IgD-negative memory B cell (primary cell): ENCODE measurements around the gene FOXO6. TPM values are rescaled to one million over a fixed set of nuclear protein-coding genes. Genes with fewer than 3 reads are reported as not detected.

Experiments used
- H3K27ac Mint-ChIP-seq, 3 donors: one replicate each; pipeline ENCODE4 v1.8.0; 2020 to 2022; ENCODE audit warnings: mild to moderate bottlenecking in 3 of 3, mixed read lengths in 3 of 3, moderate library complexity in 1 of 3
- H3K27me3 Mint-ChIP-seq: one replicate; pipeline ENCODE4 v1.8.0; 2021; ENCODE audit warnings: mixed read lengths
- H3K36me3 Mint-ChIP-seq: one replicate; pipeline ENCODE4 v1.8.0; 2020; ENCODE audit warnings: mild to moderate bottlenecking, mixed read lengths
- H3K4me1 Mint-ChIP-seq, 3 donors: one replicate each; pipeline ENCODE4 v1.8.0; 2020 to 2022; ENCODE audit warnings: mixed read lengths in 3 of 3, mild to moderate bottlenecking in 1 of 3
- H3K4me3 Mint-ChIP-seq, 4 donors: one replicate each; pipeline ENCODE4 v1.8.0; 2020 to 2022; ENCODE audit warnings: mild to moderate bottlenecking in 4 of 4, mixed read lengths in 4 of 4, moderate library complexity in 3 of 4
- H3K9me3 Mint-ChIP-seq, 3 donors: one replicate each; pipeline ENCODE4 v1.8.0; 2020 to 2021; ENCODE audit warnings: mixed read lengths in 3 of 3, mild to moderate bottlenecking in 1 of 3
- polyA plus RNA-seq: library from polyadenylated mRNA; unstranded; fragments of 300-500 nt; fragmentation: Illumina TruSeq; gene quantifications from one replicate; pipeline ENCODE4 v1.2.3, GENCODE V29; 2021

Gene FOXO6
- polyA plus RNA-seq, 1 donor from 2014 or later: not detected

GRCh38 chr1:41404308-41404761 is 43.1 kb downstream of the FOXO6 start:
- H3K36me3 Mint-ChIP-seq: no peaks in the 10 kb centered on the region
- H3K27ac Mint-ChIP-seq: no peak overlapping the region
- no peak overlapping the region for H3K4me3 Mint-ChIP-seq
- peaks cover 0 to 9% (median 0%) of the 10 kb centered on the region in 3 donors for H3K9me3 Mint-ChIP-seq
- H3K27me3 Mint-ChIP-seq: peaks cover 41% of the 10 kb centered on the region
- H3K4me1 Mint-ChIP-seq: peaks cover 0 to 2% (median 0%) of the 10 kb centered on the region in 3 donors

- Mint-ChIP-seq H3K4me1 (peaks cover 0 to 2% (median 0%) of the 10 kb centered on the region in 3 donors), H3K4me3 (no peak overlapping the region), H3K9me3 (peaks cover 0 to 3% (median 0%) of the 10 kb centered on the region in 3 donors), H3K27me3 (peaks cover 40% of the 10 kb centered on the region), H3K36me3 (no peaks in the 10 kb centered on the region), H3K27ac (no peak overlapping the region)
These were observed 46.5 kb downstream of the FOXO6 start for GRCh38 chr1:41407664-41408252.

- Mint-ChIP-seq H3K9me3 (peaks cover 0 to 3% (median 0%) of the 10 kb centered on the region in 3 donors), H3K4me3 (no peak overlapping the region), H3K36me3 (no peaks in the 10 kb centered on the region), H3K27ac (no peak overlapping the region), H3K27me3 (peaks cover 33% of the 10 kb centered on the region), H3K4me1 (peaks cover 0 to 2% (median 0%) of the 10 kb centered on the region in 3 donors)
These were observed 47.5 kb downstream of the FOXO6 start for GRCh38 chr1:41408691-41409090.

DNA sequence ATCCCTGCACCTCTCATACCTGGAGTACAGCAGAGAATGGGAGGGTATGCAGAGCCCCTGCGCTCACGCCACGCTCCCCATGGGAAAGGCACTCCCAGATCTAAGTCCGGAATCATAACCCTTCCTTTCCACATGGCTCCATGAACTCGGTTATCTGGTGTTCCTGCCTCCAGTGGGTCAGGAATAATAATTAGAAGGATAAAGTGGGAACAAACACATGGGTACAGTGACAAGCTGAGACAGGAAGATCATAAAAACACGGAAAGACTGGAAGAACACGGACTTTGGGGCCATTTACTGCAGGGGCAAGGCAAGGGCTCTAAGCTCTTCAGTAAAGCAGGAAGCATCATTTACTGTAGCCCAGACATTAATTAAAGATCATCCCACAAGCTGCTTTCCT is 48.6 kb downstream of the FOXO6 start:
- peaks cover 26% of the 10 kb centered on the region for H3K27me3 Mint-ChIP-seq
- H3K4me3 Mint-ChIP-seq: no peak overlapping the region
- no peak overlapping the region for H3K27ac Mint-ChIP-seq
- H3K36me3 Mint-ChIP-seq: no peaks in the 10 kb centered on the region
- peaks cover 0 to 3% (median 0%) of the 10 kb centered on the region in 3 donors for H3K9me3 Mint-ChIP-seq
- H3K4me1 Mint-ChIP-seq: peaks cover 0 to 2% (median 0%) of the 10 kb centered on the region in 3 donors

- H3K36me3 Mint-ChIP-seq: no peaks in the 10 kb centered on the region
- no peak overlapping the region for H3K4me3 Mint-ChIP-seq
- no peak overlapping the region for H3K27ac Mint-ChIP-seq
- peaks cover 26% of the 10 kb centered on the region for H3K27me3 Mint-ChIP-seq
- H3K9me3 Mint-ChIP-seq: peaks cover 0 to 3% (median 0%) of the 10 kb centered on the region in 3 donors
- no peaks in the 10 kb centered on the region for H3K4me1 Mint-ChIP-seq
These were observed 49.2 kb downstream of the FOXO6 start for GRCh38 chr1:41410462-41410861.

- no peak overlapping the region for H3K27ac Mint-ChIP-seq
- peaks cover 24% of the 10 kb centered on the region for H3K27me3 Mint-ChIP-seq
- no peak overlapping the region for H3K4me3 Mint-ChIP-seq
- no peaks in the 10 kb centered on the region for H3K36me3 Mint-ChIP-seq
- no peaks in the 10 kb centered on the region for H3K4me1 Mint-ChIP-seq
- H3K9me3 Mint-ChIP-seq: peaks cover 0 to 3% (median 0%) of the 10 kb centered on the region in 3 donors
These were observed 50.0 kb downstream of the FOXO6 start for GRCh38 chr1:41411229-41411628.

GRCh38 chr1:41412748-41413147 is 51.5 kb downstream of the FOXO6 start:
- Mint-ChIP-seq H3K27ac (no peak overlapping the region), H3K9me3 (peaks cover 0 to 3% (median 0%) of the 10 kb centered on the region in 3 donors), H3K27me3 (peaks cover 18% of the 10 kb centered on the region), H3K4me1 (peaks cover 0 to 3% (median 0%) of the 10 kb centered on the region in 3 donors), H3K4me3 (no peak overlapping the region), H3K36me3 (peaks cover 2% of the 10 kb centered on the region)

DNA sequence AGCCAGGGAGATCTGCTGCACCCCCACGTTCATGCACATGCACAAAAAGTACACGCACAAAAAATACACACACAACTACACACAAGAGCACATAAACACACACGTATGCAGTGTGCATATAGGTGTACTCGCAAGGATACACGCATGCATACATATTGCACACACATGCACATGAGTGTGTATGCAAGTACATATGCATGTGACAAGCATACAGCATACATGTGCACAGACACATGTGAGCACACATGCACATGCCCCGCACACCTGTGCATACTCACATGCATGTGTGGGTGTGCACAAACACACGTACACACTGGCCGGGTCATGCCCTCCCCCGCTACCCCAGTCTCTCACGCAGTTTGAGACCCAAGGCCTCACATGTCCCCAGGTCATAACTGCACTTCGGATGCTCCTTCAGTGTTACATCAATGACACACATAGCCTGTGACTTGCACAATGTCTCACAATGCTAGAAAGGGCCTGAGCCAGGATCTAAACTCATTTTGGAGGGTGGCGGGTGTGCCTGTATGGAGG is 52.6 kb downstream of the FOXO6 start:
- Mint-ChIP-seq H3K27ac (peak overlapping the region in 1 of 3 donors; percentile 70), H3K4me3 (no peak overlapping the region)

DNA sequence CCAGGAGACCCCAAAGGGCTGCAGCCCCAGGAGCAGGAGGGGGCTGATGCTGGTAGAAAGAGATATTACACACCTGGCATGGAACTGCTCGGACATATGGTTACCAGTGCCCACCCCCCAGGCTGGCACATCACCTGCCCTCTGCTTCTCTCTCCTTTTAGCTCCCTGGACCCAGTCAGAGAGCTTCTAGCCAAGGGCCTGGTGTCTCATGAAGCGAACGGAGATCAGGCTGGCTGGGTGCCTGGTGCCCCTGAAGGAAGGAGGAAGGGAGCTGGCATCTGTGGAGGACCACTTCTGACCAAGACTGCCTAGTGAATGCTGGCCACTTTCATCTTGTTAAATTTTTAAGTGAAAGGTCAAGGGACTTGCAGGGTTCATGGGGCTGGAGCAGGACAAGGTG is 53.1 kb downstream of the FOXO6 start:
- peaks cover 0 to 3% (median 0%) of the 10 kb centered on the region in 3 donors for H3K4me1 Mint-ChIP-seq
- H3K27me3 Mint-ChIP-seq: peaks cover 8% of the 10 kb centered on the region
- H3K36me3 Mint-ChIP-seq: peaks cover 2% of the 10 kb centered on the region
- peaks cover 0 to 3% (median 0%) of the 10 kb centered on the region in 3 donors for H3K9me3 Mint-ChIP-seq
- peak overlapping the region in 1 of 3 donors; percentile 70 for H3K27ac Mint-ChIP-seq
- H3K4me3 Mint-ChIP-seq: no peak overlapping the region

More for the DNA sequence above, 52.6 kb downstream of the FOXO6 start:
- Mint-ChIP-seq H3K4me1 (peaks cover 0 to 3% (median 0%) of the 10 kb centered on the region in 3 donors), H3K27me3 (peaks cover 13% of the 10 kb centered on the region), H3K9me3 (peaks cover 0 to 3% (median 0%) of the 10 kb centered on the region in 3 donors), H3K36me3 (peaks cover 2% of the 10 kb centered on the region)

DNA sequence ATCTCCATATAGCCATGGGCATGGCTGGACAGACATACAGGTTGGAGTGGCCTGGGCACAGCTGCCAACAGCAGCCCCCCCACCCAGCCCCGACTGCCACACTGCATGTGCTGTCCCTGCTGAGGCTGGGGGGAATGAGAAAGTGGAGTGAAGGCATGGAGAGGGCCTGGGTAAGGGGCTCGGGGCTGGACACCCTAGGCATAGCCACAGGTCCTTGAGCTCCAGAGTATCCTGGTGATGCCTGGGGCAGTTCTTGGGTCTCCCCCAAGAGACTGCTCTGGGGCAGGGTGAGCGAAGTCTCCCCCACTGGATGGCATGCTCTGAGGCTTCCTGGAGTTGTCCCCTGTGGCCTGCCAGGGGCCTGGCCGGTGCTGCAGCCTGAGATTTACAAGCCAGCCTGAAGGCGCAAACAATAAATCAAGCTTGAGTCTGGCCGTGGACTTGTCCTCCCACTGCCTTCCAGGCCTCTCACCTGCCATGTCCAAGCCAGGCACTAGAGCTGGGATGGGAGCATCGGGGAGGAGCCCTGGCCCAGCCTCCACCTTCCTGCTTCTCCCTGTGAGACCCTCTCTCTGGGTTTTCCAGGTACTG is 53.6 kb downstream of the FOXO6 start:
- Mint-ChIP-seq H3K4me3 (no peak overlapping the region), H3K27ac (no peak overlapping the region), H3K4me1 (peaks cover 0 to 3% (median 0%) of the 10 kb centered on the region in 3 donors), H3K27me3 (peaks cover 8% of the 10 kb centered on the region), H3K36me3 (peaks cover 2% of the 10 kb centered on the region), H3K9me3 (peaks cover 0 to 3% (median 0%) of the 10 kb centered on the region in 3 donors)

- H3K27ac Mint-ChIP-seq: no peak overlapping the region
- peaks cover 0 to 3% (median 0%) of the 10 kb centered on the region in 3 donors for H3K4me1 Mint-ChIP-seq
- peaks cover 2% of the 10 kb centered on the region for H3K36me3 Mint-ChIP-seq
- H3K27me3 Mint-ChIP-seq: peaks cover 4% of the 10 kb centered on the region
- peaks cover 0 to 3% (median 0%) of the 10 kb centered on the region in 3 donors for H3K9me3 Mint-ChIP-seq
- H3K4me3 Mint-ChIP-seq: no peak overlapping the region
These were observed 54.8 kb downstream of the FOXO6 start for GRCh38 chr1:41416081-41416480.

GRCh38 chr1:41416552-41417334 is 55.5 kb downstream of the FOXO6 start:
- H3K9me3 Mint-ChIP-seq: no peaks in the 10 kb centered on the region
- peaks cover 4% of the 10 kb centered on the region for H3K27me3 Mint-ChIP-seq
- peaks cover 0 to 3% (median 0%) of the 10 kb centered on the region in 3 donors for H3K4me1 Mint-ChIP-seq
- peak overlapping the region in 1 of 4 donors; percentile 43 for H3K4me3 Mint-ChIP-seq
- no peak overlapping the region for H3K27ac Mint-ChIP-seq
- H3K36me3 Mint-ChIP-seq: peaks cover 2% of the 10 kb centered on the region

DNA sequence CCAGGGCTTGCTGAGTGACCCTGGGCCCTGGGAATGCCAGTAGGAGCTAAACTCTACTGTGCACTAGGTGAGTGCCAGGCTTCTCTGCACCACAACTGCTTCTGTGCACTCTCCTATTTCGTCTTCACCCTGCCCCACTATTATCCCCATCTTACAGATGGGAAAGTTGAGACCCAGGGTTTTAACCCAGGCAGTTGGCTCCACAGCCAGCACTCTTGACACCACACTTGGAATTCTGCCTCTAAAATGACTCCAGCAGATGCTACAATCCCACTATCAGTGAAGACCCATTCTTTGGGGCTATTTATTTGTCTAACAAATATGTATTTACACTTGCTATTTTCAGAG is 56.1 kb downstream of the FOXO6 start:
- no peak overlapping the region for H3K27ac Mint-ChIP-seq
- H3K27me3 Mint-ChIP-seq: peaks cover 3% of the 10 kb centered on the region
- no peak overlapping the region for H3K4me3 Mint-ChIP-seq
- H3K36me3 Mint-ChIP-seq: peaks cover 2% of the 10 kb centered on the region
- no peaks in the 10 kb centered on the region for H3K9me3 Mint-ChIP-seq
- peaks cover 0 to 3% (median 0%) of the 10 kb centered on the region in 3 donors for H3K4me1 Mint-ChIP-seq

GRCh38 chr1:41417746-41418145 is 56.5 kb downstream of the FOXO6 start:
- Mint-ChIP-seq H3K27ac (no peak overlapping the region), H3K4me1 (peaks cover 0 to 3% (median 0%) of the 10 kb centered on the region in 3 donors), H3K36me3 (peaks cover 2% of the 10 kb centered on the region), H3K27me3 (no peaks in the 10 kb centered on the region), H3K9me3 (no peaks in the 10 kb centered on the region), H3K4me3 (no peak overlapping the region)
